HG02798 (cell line): ENCODE measurements around the gene TNNT1.

Experiments used
- ATAC-seq: cut with Tn5 transposase; IDR thresholded peaks from one replicate; pipeline ENCODE4 v1.9.1; 2021; ENCODE audit warnings: mild to moderate bottlenecking; ENCODE audit not compliant: unreplicated experiment, poor library complexity

Gene TNNT1

DNA sequence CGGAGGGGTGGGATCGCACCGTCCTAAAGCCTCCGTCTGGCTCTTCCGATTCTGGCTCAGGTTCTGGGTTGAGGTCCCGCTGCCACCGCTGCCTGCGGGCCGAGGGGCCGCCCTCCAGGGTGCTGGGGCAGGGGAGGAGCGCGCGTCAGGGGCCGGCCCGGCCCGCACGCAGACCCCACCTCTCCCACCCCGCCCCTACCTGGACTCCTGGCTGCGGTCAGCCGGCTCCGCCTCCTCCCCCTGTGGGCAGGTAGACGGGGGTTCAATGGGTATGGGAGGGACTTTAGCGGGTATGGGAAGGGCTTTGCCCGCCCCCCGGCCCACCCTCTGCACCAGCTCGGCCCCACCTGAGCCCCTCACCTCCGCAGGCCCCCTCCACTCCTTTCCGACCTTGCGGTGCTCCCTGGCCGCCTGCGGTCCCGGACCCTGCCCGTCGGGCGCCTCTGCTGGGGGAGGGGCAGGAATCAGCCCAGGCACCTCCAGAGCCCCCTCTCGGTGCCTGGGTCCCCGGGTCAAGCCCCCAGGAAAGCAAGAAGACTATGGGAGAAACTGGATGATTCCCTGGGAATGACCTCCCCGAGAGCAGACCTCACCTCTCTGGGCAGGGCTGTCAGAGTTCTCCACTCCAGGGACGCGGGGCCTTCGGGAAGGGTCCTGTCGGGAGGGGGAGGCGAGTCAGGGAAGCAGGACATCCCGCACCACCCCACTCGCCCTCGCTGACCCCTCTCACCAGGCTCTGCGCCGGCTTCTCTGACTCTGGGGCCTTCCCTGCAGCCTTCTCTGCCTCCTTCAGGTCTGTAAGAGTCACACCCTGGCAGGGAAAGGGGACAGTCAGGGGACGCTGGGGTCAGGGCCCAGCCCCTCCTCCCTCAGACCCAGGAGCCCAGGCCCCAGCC, 56.3 kb downstream of the TNNT1 start:
- ATAC-seq: no peak

DNA sequence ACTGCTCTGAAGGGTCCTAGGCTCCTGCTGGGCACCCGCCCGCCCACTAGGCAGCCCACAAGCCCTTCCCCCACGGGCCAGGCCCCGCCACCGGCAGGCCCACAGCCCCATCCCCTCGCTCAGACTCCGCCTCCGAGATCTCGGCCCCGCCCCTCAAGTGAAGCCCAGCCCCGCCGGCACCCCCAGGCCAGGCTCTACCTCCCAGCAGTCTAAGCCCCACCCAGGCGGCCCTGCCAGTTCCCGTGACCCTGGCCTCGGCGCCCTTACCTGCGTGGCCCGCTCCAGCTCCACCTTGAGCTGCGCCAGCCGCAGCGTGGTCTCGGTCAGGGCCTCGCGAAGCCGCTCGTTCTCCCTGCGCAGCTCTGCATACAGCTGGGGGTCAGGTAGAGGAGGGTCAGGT, 57.1 kb downstream of the TNNT1 start:
- ATAC-seq: no peak

DNA sequence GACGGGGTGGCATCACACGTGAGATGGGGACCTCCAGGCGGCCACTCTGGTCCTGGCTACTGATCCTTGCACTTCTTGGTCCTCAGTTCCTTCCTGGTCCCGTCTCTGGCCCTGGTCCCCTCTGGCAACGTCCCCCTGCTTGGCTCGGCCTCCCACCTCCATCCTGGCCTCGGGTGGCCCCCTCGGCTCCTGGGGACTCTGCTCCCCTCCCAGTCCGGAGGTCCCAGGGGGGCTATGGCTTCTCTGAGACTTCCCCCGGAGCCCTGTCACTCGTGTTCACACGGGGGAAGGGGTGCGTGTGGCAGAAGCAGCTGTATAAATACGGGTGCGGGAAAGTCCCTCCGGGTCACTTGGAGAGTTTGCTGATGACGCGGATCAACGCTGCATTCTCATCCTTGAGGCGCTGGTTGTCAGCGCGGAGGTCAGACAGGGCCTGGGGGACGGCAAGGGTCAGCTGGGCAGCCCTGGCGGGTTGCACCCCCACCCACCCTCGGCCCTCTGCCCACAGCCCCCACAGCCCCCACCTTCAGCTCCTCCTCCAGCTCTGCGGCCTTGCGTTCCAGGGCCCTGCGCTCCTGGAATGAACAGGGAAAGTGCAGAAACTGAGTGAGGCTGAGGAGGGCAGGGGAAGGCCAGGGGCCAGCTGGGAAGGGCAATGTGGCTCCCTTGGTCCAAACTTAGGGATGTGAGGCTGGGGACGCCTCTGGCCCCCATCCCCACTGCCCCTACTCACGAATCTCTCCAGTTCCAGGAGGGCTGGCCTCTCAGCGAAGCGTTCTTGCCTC, 57.7 kb downstream of the TNNT1 start:
- no peak for ATAC-seq

DNA sequence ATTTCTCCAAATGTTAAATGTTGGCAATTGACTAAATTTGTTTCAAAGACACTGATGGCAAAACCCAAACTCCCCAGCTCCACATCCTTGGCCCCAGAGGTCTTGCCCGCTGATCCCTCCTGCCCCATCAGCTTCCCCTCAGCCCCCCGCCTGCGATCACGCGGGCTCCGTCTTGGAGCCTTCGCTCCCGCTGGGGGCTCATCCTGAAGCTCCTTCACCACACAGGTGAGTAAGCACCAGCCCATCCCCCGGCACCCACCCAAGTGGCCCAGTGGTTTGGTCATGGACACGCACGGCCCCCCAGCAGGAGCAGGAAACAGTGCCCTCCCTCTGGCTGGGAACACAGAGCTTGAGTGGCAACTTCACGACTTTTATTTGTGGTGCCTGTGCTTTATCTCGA, 58.4 kb downstream of the TNNT1 start:
- no peak for ATAC-seq

DNA sequence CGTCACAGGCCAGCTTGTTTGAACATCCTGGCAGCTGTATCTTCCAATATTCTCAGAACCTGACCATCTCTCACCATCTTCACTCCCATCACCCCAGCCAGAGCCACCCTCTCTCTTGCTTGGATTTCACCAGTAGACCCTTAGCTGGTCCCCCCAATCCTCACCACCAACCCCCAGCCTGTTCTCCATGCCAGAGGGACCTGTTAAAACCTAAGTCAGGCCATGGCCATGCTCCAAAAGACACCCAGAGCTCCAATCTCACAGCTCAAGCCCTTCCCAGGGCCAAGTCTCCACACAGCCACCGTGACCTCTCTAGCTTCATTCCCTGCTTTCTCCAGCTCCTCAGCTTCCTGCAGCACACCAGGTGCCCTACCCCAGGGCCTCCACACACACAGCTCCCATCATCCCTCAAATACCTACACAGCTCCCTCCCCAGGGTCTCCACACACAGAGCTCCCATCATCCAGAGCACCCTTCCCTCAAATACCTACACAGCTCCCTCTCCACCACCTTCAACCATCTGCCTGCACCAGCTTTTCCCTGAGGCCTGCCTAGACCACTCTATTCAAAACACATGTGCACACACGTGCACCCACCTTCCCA, 59.6 kb downstream of the TNNT1 start:
- ATAC-seq: no peak

DNA sequence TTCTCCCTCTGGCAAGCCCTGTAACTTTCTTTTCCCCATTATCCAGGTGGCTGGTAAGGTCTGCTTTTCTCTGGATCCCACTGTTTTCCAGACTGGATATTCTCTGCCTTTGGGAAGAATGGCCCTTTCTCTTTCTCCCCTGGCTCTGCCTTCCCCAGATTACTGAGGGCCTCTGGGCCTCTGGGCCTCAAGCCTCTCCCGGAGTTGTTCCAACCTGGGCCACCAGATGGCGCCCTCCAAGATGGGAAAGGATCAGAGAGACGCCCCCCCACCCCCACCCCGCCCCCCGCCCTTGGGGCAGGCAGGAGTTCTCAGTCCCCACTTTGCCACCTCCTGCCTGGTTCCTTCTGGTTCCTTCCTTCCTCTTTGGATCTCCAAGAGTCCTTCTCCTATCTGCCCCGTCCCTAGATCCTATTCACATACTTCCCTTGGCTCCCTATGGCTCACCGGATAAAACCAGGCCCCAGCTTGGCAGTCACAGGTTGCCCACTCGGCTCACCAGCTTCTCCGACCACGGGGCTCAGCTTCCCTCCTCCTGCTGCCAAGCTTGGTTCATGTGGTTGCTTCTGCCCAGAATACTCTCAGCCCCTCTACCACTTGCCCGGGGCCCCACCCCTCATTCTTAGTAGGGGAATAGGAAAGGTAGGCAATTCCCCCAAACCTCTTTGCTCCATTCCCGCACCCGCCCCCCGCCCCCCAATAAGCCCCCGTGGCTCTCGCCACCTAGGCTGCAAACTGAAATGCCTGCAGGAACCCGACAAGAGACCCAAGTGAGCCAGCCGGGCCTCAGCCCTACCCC, 60.3 kb downstream of the TNNT1 start:
- no peak for ATAC-seq

DNA sequence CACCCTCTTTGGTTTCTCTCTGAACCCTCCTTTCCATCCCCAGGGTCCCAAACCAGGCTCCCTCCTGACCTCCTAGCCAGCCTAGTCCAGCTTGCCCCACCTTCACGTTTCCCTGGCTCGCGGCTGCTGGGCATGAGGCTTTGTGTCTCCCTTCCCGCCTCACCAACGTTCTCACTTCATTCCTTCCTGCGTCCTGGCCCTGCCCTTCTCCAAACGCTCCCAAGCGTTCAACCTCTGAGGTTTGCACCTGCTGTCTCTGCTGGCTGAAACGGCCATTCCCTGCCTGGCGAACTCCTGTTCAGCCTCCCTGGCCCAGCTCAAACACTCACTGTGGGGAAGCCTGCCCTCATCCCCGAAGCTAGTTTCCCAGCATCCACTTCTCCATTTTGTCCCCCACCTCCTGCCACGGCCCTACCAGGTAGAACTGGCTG, 61.0 kb downstream of the TNNT1 start:
- no peak for ATAC-seq

DNA sequence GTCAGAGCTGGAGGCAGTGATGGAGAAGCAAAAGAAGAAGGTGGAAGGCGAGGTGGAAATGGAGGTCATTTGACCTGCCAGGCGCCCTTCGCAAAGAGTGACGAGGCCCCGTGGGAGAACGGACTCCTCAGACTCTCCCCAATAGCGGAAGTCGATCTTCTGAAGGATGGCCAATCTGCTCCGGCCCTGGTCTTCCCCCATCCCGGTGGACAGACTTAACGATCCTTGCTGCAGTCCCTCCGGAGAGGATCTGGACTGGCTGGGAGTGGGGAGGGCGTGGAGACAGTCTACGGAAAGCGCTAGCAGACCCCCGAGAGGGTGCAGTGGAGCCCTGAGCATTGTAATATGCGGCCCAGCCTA, 61.5 kb downstream of the TNNT1 start:
- no peak for ATAC-seq

DNA sequence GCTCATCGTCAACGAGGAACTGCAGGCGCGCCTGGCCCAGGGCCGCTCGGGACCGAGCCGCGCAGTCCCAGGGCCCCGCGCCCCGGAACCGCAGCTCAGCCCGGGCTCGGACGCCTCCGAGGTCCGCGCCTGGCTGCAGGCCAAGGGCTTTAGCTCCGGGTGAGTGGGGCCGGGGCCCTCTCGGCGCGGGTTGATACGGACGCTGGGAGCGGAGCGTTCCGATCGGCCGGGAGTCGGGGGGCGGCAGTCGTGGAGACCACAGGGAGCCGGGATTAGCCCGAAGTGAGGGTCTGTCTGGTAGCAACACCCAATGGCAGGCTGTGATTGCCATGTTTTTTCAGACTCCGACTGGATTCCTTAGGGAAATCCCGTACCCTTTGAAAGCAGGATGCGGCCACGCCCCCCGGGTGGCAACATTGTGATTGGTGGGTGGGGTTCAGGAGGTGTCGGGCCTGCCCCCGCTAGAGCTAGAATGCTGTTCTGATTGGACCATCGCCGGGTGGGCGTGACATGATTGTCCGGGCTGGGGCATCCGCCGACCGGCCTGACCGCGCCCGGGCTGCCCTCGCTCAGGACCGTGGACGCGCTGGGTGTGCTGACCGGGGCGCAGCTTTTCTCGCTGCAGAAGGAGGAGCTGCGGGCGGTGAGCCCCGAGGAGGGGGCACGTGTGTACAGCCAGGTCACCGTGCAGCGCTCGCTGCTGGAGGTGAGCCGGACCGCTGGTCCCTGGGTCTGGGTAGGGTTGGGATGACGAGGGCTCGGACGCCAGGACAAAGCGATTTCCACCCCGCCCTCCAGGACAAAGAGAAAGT, 62.1 kb downstream of the TNNT1 start:
- ATAC-seq: no peak

DNA sequence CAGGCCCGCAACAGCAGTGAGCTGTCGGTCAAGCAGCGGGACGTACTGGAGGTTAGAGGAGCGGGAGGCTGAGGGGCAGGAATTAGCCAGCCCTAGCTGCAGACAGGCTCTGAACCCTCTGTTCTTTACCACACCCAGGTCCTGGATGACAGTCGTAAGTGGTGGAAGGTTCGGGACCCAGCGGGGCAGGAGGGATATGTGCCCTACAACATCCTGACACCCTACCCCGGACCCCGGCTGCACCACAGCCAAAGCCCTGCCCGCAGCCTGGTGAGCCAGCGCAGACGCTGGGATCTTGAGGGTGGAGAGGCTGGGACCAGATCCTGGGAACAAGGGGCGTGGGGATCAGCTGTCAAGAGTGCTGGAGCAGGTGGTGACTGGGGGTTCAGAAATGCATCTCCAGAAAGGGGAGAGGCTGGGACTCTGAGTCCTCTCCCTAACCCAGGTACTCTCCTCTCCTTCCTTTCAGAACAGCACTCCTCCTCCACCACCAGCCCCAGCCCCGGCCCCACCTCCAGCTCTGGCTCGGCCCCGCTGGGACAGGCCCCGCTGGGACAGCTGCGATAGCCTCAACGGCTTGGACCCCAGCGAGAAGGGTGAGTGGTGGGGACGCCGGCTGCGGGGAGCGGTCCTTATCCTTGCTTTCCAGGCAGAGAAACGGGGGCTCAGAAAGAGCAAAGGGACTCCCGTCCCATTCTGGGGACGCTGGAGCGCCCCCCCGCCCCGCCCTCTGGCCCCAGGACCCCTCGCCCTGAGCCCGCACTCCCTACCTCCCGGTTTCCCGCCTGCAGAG, 62.9 kb downstream of the TNNT1 start:
- no peak for ATAC-seq

DNA sequence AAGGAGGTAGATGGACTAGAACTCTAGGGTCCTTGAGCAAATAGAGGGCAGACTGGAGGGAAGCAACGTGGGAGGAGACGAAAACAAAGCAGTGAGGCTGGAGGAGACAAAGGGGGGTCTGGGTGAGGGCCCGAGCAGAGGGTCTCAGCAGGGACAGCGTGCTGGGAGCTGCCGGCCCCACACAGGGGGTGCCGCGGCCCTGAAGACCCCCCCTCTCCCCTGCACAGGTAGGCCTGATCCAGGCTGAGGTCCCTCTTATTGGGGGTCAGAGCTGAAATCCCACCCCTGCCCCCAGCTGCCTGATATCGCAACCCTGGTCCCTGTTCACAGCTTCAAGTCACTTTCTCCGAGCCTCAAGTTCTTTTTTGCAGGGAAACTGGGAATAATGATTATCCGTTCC, 64.6 kb downstream of the TNNT1 start:
- no peak for ATAC-seq

DNA sequence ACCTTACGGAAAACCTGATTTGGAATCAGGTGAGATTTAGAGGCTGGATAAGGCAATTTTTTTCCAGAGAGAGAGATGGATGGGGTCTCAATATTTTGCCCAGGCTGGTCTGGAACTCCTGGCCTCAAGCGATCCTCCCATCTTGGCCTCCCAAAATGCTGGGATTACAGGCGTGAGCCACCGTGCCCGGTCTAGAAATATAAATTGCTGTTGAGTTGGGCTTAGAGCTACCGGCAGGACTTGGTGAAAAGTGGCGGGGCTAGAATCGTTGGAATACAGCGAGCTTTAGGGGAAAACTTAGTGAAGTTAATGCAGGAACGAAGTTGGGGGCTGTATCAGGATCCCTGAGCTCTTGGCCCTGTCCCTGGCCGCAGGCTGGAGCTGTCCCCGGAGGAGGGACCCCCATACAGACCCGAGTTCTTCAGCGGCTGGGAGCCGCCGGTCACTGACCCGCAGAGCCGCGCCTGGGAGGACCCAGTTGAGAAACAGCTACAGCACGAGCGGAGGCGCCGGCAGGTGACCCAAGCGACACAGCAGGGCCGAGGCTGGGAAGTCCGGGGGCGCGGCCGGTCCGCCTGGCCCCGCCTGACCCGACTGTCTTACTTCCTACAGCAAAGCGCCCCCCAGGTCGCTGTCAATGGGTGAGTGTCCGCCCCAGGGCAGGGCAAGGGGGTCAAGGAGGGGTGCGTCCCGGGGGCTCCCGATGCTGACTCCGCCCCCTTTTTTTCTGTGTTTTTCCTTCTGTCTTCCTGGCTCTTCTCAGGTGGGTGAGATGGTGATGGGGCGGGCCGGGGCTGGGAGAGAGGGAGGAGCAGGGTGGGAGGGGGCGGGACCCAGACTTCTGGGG, 65.8 kb downstream of the TNNT1 start:
- ATAC-seq: no peak
